MCF 10A (cell line): ENCODE measurements around the gene LRRC17. TPM values are rescaled to one million over a fixed set of nuclear protein-coding genes. Genes with fewer than 3 reads are reported as not detected.

Experiments
- BruUV-seq: library from RNA; stranded (reverse); fragments of 400-500 nt; replicated peaks from 2 replicates; lab custom pipeline; 2021; lab: Mats Ljungman, UMichigan
- CTCF ChIA-PET: fragments of 300-600 bp; sonication (Branson Sonifier 250); formaldehyde crosslinking; extraction: SDS; loops from one replicate; lab custom pipeline; 2021; ENCODE audit warnings: antibody characterized with exemption, inconsistent platforms; lab: Yijun Ruan, JAX
- POLR2A ChIA-PET: fragments of 300-600, 350-650 bp; sonication (Branson Sonifier 250); formaldehyde crosslinking; extraction: SDS; loops from one replicate; lab custom pipeline; 2020; ENCODE audit warnings: antibody characterized with exemption, inconsistent platforms; lab: Yijun Ruan, JAX
- DNase-seq: peaks from one replicate; pipeline ENCODE4 v3.0.0-alpha.2; 2018; ENCODE audit not compliant: unreplicated experiment
- H3K27ac Mint-ChIP-seq: one replicate; pipeline ENCODE4 v1.8.0; 2022; ENCODE audit warnings: mild to moderate bottlenecking, low read depth, mixed read lengths; ENCODE audit not compliant: unreplicated experiment
- H3K27me3 Mint-ChIP-seq: one replicate; pipeline ENCODE4 v1.8.0; 2022; ENCODE audit warnings: mixed read lengths; ENCODE audit not compliant: insufficient read depth, unreplicated experiment
- H3K36me3 Mint-ChIP-seq: one replicate; pipeline ENCODE4 v1.8.0; 2022; ENCODE audit warnings: mild to moderate bottlenecking, moderate library complexity, mixed read lengths; ENCODE audit not compliant: insufficient read depth, unreplicated experiment
- H3K4me1 Mint-ChIP-seq: one replicate; pipeline ENCODE4 v1.8.0; 2022; ENCODE audit warnings: mixed read lengths; ENCODE audit not compliant: insufficient read depth, unreplicated experiment
- H3K4me3 Mint-ChIP-seq: one replicate; pipeline ENCODE4 v1.8.0; 2022; ENCODE audit warnings: mild to moderate bottlenecking, moderate library complexity, mixed read lengths; ENCODE audit not compliant: unreplicated experiment
- H3K9me3 Mint-ChIP-seq: one replicate; pipeline ENCODE4 v1.8.0; 2022; ENCODE audit warnings: mixed read lengths; ENCODE audit not compliant: unreplicated experiment
- CTCF ChIP-seq: fragments of 200-600 bp; IDR thresholded peaks from one replicate; pipeline ENCODE4 v1.8.0; 2022; ENCODE audit warnings: antibody characterized with exemption, mild to moderate bottlenecking; ENCODE audit not compliant: unreplicated experiment
- intact Hi-C: fragments of 100-400 bp; cut with micrococcal nuclease; formaldehyde crosslinking; loops from 2 replicates; pipeline ENCODE4 v1.14.1; 2022
- total RNA-seq: library from RNA; stranded (reverse); gene quantifications from 2 replicates; pipeline ENCODE4 v1.2.3, GENCODE V29; 2022

Gene LRRC17
- total RNA-seq, 1 experiment from 2014 or later, result 0.21 TPM

- ChIA-PET POLR2A (no interaction called here), CTCF (no interaction called here)
- no peak for DNase-seq
- Mint-ChIP-seq H3K27me3 (no peaks in the 10 kb centered on the region), H3K27ac (no peak overlapping the region), H3K9me3 (no peaks in the 10 kb centered on the region), H3K4me3 (no peak overlapping the region), H3K36me3 (no peaks in the 10 kb centered on the region), H3K4me1 (no peaks in the 10 kb centered on the region)
- no peak for TF ChIP-seq CTCF
- no TSS peak for BruUV-seq
- intact Hi-C loops, result no loop called here
Measured at GRCh38 chr7:102938679-102939078, 25.9 kb downstream of the LRRC17 start.

DNA sequence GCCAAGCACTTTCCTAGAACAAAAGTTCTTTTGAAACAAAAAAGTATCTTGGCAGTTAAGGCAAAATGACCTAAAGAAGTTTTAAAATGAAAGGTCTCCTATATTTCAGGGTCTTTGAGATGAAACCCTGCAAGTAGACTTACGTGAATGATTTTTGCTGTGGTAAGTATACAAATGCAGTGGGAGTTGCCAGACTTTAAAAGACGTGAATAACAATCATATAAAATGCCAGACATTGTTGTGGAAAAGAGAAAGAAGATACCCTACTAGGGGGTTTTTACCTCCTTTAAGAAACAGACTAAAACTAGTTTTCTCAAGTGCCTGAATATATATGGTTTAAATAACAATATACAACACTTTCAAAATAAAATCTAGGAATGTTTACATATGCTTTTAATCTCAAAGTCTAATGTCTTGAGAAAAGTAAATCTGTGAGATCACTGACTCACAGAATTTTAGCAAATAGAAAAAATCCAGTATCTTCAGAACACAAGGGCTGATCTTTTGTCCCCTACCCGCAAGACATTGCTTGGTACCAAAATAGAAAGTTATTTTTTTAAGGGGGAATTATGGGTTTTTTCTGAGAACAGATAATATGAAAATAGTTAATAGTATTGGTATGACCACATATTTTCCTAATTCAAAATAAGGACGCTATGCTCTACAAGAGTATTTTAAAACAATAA is 29.5 kb downstream of the LRRC17 start:
- POLR2A ChIA-PET, result no interaction called here
- Mint-ChIP-seq H3K27me3 (no peaks in the 10 kb centered on the region), H3K27ac (no peak overlapping the region), H3K4me3 (no peak overlapping the region), H3K9me3 (no peaks in the 10 kb centered on the region), H3K4me1 (no peaks in the 10 kb centered on the region), H3K36me3 (no peaks in the 10 kb centered on the region)
- TF ChIP-seq CTCF, result no peak
- CTCF ChIA-PET, result no interaction called here
- no TSS peak for BruUV-seq
- intact Hi-C loops, result no loop called here
- no peak for DNase-seq

GRCh38 chr7:102942868-102943267 is 30.1 kb downstream of the LRRC17 start:
- DNase-seq, result no peak
- no TSS peak for BruUV-seq
- ChIA-PET POLR2A (interaction anchor here (1.2 kb wide), 1 partner anchor 90 kb away, joined by 5 read pairs; no protein-coding TSS in a partner anchor), CTCF (no interaction called here)
- Mint-ChIP-seq H3K4me1 (no peaks in the 10 kb centered on the region), H3K27ac (no peak overlapping the region), H3K9me3 (no peaks in the 10 kb centered on the region), H3K4me3 (no peak overlapping the region), H3K36me3 (no peaks in the 10 kb centered on the region), H3K27me3 (no peaks in the 10 kb centered on the region)
- TF ChIP-seq CTCF, result no peak
- intact Hi-C loops, result no loop called here

DNA sequence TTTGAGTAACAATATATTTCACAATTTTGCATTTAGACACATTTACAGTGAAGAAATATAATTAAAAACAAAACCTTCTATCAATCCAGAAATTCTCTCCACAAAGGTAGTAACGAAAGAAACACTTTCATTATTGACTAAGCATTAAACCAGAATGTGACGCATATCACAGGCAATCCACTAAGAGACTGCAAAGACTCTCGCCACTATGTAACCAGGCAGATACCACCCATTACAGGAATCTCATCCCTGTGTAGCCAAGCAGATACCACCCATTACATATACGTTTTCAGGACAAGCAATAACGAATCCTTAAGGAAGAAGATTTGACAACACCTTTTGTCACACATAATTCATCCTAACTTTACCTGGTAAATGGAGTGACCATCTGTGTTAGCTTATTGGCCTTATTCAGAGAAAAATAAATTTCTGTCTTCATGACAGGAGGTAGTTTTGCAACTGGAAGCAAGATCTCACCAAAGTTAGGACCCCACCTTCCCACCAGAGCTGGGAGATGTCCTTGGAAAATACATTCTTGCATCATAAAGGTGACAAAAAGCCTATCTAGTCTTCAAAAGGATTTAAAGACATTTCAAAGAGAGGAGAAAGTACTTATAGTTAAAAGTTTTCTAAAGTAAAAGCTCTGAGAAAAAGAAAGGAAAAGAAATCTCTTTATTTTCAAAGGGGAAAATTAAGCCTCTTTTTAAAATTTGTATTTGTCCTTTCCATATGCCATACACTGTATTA is 30.8 kb downstream of the LRRC17 start:
- Mint-ChIP-seq H3K9me3 (no peaks in the 10 kb centered on the region), H3K27ac (no peak overlapping the region), H3K4me1 (no peaks in the 10 kb centered on the region), H3K27me3 (no peaks in the 10 kb centered on the region), H3K36me3 (no peaks in the 10 kb centered on the region), H3K4me3 (no peak overlapping the region)
- ChIA-PET CTCF (no interaction called here), POLR2A (interaction anchor here (0.7 to 1.2 kb wide), 3 partner anchors 50 to 195 kb away, joined by 3 to 5 read pairs (median 4); partner anchors contain the start of gene FAM185A)
- TF ChIP-seq CTCF, result no peak
- intact Hi-C loops, result no loop called here
- no peak for DNase-seq
- BruUV-seq, result no TSS peak
